Measurements from ENCODE around the gene PACS1.

The PACS1 gene

GRCh38 chr11:66288671-66289547 is 218.8 kb downstream of the PACS1 start, which contains the start of gene YIF1A:
Gene YIF1A (minus strand): TSS chr11:66289143. CDS start chr11:66288985, 158 bp downstream.
- peak; percentile 95 to 97 for DNase-seq (ENCODE audit: low read depth in 2 of 2)

GRCh38 chr11:66289548-66290329 is 219.7 kb downstream of the PACS1 start:
- DNase-seq (ENCODE audit: low read depth in 2 of 2), result peak; percentile 70 to 76

GRCh38 chr11:66290330-66290621 is 220.2 kb downstream of the PACS1 start:
- no peak for DNase-seq (ENCODE audit: low read depth in 2 of 2)

GRCh38 chr11:66291303-66291705 is 221.2 kb downstream of the PACS1 start:
- DNase-seq (ENCODE audit: low read depth in 2 of 2), result no peak

DNA sequence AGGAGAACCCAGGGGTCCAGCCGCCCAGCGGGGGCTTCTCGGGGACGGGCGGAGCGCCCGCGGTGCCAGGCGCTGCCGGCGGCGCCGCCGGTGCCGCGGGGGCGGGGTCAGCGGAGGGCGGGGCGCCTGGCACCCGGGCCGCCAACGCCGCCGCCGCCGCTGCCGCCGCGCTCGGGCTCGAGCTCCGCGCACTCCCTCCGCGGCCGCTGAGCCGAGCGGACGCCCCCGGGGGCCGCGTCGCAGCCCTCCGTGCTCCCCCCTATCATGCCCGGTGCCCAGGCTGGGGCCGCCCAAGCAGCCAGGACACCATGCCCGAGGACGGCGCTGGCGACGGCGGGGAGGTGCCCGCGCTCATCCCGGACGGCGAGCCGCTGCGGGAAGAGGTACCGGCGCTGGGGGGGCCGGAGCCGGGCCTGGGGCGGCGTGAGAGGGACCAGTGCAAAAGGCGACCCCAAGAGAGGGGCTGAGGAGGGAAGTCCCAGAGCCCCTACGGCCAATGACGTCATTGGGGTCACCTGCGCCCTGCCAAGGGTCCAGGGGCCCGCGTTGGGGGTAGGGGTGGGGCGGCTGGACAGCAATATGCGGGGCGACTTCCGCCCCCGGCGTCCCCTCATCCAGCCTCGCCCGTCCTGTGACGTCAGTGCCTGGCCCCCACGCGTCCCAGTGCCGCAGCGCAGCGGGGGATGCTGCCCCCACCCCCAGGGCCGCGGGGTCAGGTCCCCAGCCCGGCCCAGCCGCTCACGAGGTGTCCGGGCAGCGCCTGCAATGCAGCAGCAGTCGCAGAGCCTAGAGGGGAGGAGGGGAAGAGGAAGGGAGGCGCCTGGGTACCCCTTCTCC is 221.9 kb downstream of the PACS1 start, which contains the start of gene TMEM151A:
TSS of gene TMEM151A (plus strand) at position 189 of the 837 bp plus-strand sequence. CDS start at position 309, 120 bp downstream.
- no peak for DNase-seq (ENCODE audit: low read depth in 2 of 2)

DNA sequence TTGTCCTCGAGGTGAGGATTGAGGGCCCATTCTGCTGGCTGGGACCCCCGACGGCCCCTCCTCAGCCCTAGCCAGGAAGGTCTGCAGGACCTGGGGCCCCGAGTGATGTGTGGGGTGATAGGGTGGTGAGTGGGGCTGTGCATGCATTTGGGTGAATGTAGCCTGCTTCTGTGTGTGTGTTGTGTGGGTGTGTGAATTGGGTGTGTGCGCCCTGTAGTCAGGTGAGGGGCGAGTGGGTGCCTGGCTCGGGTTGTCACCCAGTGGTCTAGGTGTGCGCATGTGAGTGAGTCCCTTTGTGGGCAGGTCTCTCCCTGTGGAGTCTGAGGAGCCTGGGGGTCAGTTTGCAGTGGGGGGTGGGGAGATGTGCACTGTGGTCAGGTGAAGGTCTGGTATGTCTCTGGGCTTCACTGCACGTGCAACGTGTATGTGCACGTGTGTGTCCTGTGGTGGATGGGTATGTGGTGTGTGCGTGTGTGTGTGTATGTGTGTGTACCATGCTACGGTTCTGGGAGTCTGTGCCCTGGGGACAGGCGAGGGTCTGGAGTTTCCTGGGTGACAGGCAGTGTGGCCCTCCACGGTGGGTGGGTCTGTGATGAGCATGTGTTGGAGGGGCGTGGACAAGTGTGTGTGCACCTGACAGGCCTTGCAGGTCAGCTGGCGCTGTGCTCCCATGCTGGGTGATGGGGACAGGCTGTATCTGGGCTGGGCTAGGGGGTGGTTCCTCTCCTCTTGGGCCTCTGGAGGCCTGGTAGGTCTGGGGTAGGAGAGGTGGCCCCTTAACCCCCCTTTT is 222.7 kb downstream of the PACS1 start:
- DNase-seq (ENCODE audit: low read depth in 2 of 2), result no peak

DNA sequence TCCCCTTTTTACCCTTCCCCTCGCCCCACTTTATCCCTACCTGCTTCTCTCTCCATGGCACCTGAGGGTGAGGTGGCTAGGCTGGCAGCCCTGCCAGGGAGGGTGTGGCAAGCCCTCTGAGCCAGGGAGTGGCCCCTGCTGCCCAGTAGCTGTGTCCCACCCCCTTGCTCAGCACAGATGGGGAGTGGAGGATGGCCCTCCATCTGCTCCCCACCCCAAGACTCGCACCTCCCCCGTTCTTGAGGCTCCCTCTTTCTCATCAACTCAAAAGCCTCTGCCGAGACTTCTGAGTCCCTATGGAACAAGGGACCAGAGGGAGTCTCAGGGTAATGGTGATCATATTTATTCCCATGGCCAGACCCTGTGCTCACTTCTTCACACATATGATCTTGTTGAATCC is 223.3 kb downstream of the PACS1 start:
- DNase-seq (ENCODE audit: low read depth in 2 of 2), result no peak

- no peak for DNase-seq (ENCODE audit: low read depth in 2 of 2)
Measured at GRCh38 chr11:66293777-66294625, 223.9 kb downstream of the PACS1 start.
